Left ventricle myocardium inferior (tissue), 1 donor: ENCODE results near the gene WTAP. TPM values are rescaled to one million over a fixed set of nuclear protein-coding genes. Genes with fewer than 3 reads are reported as not detected.

Experiments used
- DNase-seq: peaks from one replicate; pipeline ENCODE4 v3.0.0-alpha.2; 2020
- H3K27ac ChIP-seq: fragments of 200-600 bp; replicated peaks from 2 replicates; pipeline ENCODE4 v1.8.0; 2021
- H3K27me3 ChIP-seq: fragments of 200-600 bp; 2 replicates; pipeline ENCODE4 v1.8.0; 2021; ENCODE audit warnings: low read depth
- H3K36me3 ChIP-seq: fragments of 200-600 bp; 2 replicates; pipeline ENCODE4 v1.8.0; 2021
- H3K4me1 ChIP-seq: fragments of 200-600 bp; 2 replicates; pipeline ENCODE4 v1.8.0; 2021
- H3K4me3 ChIP-seq: fragments of 200-600 bp; 2 replicates; pipeline ENCODE4 v1.8.0; 2021; ENCODE audit warnings: mild to moderate bottlenecking, moderate library complexity
- H3K9me3 ChIP-seq: fragments of 200-600 bp; replicated peaks from 2 replicates; pipeline ENCODE4 v1.8.0; 2021
- CTCF ChIP-seq: fragments of 200-600 bp; IDR thresholded peaks from 2 replicates; pipeline ENCODE4 v1.8.0; 2021; ENCODE audit warnings: antibody characterized with exemption, mild to moderate bottlenecking, borderline replicate concordance
- intact Hi-C: fragments of 100-400 bp; cut with micrococcal nuclease; formaldehyde crosslinking; loops from one replicate; pipeline ENCODE4 v1.11.0; 2022
- total RNA-seq: library from RNA; stranded (reverse); fragmentation: NEBNext Ultra II Directional; extraction: Animal tissue kit (Norgen Biotek cat#: 25700); gene quantifications from one replicate; pipeline ENCODE4 v1.2.1, GENCODE V29; 2021
- donor health status: DM: no; HTN: yes; CAD: no; lungs with severe emphysema.

WTAP gene
- total RNA-seq, 1 donor from 2014 or later = 47.5 TPM

DNA sequence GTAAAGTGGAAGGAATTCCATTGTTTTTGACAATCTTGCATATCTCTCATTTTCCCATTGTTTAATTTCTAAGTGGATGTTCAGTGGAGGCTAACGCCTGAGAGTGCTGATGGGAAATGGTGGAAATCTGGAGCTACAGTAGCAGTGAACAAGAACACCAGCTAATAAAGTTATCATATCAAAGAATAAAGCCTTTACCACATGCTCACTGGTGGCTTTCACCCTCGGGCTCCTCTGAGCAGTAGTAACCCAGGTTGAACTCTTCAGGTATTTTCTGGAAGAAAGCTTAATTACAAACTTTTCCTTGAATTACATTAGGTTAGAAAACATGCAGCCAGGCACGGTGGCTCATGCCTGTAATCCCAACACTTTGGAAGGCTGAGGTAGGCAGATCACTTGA is 24.1 kb downstream of the WTAP start:
- Histone ChIP-seq H3K36me3 (peaks cover 93% of the 10 kb centered on the region), H3K4me3 (no peak overlapping the region), H3K4me1 (peaks cover 27% of the 10 kb centered on the region), H3K27ac (no peak overlapping the region), H3K27me3 (no peaks in the 10 kb centered on the region), H3K9me3 (no peaks in the 10 kb centered on the region)
- intact Hi-C loops = no loop called here
- TF ChIP-seq CTCF = no peak
- no peak for DNase-seq

DNA sequence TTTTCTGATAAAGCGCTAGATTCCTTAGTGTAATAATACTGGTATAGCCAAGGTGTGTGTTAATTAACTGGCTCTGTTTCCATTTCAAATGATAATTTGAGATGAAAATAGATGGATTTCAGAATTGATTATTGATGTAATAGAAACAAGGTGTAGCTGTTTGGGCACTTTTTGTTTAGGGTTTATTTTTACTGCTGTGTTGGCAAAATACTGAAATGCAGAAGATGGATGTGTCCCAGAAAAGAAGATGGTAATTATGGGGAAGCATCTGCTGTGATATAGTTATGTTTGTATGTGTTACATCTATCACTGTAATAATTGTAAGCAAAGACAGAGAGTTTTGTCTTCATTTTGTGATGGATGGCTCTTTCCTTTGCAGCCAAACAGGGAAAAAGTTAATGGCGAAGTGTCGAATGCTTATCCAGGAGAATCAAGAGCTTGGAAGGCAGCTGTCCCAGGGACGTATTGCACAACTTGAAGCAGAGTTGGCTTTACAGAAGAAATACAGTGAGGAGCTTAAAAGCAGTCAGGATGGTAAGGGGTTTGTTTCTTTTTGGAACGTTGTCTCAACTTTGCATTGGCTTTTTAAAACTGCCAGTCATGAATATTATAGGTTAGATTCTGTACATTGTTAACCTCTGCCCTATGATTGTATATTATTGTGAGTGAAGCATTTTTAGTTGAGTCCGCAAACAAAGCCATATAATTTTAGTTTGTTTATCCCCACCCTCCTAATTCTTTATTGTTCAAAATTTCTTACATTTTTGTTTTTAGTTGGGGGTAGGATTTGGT is 26.0 kb downstream of the WTAP start:
- H3K27me3 ChIP-seq = no peaks in the 10 kb centered on the region
- no peak for DNase-seq
- peaks cover 15% of the 10 kb centered on the region for H3K4me1 ChIP-seq
- H3K27ac ChIP-seq = no peak overlapping the region
- no peaks in the 10 kb centered on the region for H3K9me3 ChIP-seq
- intact Hi-C loops = no loop called here
- H3K4me3 ChIP-seq = no peak overlapping the region
- TF ChIP-seq CTCF = no peak
- peaks cover 90% of the 10 kb centered on the region for H3K36me3 ChIP-seq

DNA sequence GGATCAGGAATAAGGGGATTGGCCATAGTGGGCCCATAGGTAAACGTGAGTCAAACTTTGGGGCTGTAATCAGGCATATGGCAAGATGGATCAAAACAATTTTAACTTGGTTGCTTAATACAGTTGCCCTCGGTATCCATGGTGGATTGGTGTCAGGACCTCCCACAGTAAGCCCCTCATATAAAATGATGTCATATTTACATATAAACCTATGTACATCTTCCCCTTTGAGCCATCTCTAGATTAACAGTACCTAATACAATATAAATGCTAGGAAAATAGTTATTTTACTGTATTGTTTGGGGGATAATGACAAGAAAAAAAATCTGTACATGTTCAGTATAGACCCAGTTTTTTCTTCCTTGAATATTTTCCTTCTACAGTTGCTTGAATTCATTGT is 27.1 kb downstream of the WTAP start:
- Histone ChIP-seq H3K4me1 (peaks cover 15% of the 10 kb centered on the region), H3K27ac (no peak overlapping the region), H3K4me3 (no peak overlapping the region), H3K27me3 (no peaks in the 10 kb centered on the region), H3K9me3 (no peaks in the 10 kb centered on the region), H3K36me3 (peaks cover 84% of the 10 kb centered on the region)
- no peak for DNase-seq
- intact Hi-C loops = no loop called here
- no peak for TF ChIP-seq CTCF

GRCh38 chr6:159754959-159755914 is 27.9 kb downstream of the WTAP start:
- H3K4me1 ChIP-seq = peaks cover 10% of the 10 kb centered on the region
- H3K4me3 ChIP-seq = no peak overlapping the region
- H3K9me3 ChIP-seq = no peaks in the 10 kb centered on the region
- TF ChIP-seq CTCF = no peak
- peaks cover 75% of the 10 kb centered on the region for H3K36me3 ChIP-seq
- DNase-seq = no peak
- intact Hi-C loops = no loop called here
- no peaks in the 10 kb centered on the region for H3K27me3 ChIP-seq
- peak overlapping the region; percentile 20 for H3K27ac ChIP-seq

DNA sequence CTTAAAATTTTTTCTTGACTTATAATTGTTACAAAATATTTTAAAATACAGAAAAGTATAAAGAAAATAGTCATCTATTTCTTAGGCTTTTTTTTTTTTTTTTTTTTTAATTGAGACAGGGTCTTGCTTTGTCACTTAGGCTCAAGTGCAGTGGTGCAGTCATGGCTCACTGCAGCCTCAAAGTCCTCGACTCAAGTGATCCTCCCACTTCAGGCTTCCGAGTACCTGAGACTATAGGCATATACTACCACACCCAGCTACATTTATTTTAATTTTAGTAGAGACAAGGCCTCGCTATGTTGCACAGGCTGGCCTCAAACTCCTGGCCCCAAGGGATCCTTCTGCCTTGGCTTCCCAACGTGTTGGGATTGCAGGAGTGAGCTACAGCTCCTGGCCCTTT is 29.2 kb downstream of the WTAP start:
- intact Hi-C loops = no loop called here
- H3K4me1 ChIP-seq = peaks cover 23% of the 10 kb centered on the region
- TF ChIP-seq CTCF = no peak
- peaks cover 68% of the 10 kb centered on the region for H3K36me3 ChIP-seq
- no peak for DNase-seq
- H3K27ac ChIP-seq = no peak overlapping the region
- H3K4me3 ChIP-seq = no peak overlapping the region
- no peaks in the 10 kb centered on the region for H3K27me3 ChIP-seq
- H3K9me3 ChIP-seq = no peaks in the 10 kb centered on the region
